Lung (tissue), 12 donors: ENCODE measurements around the gene HOATZ. TPM values are rescaled to one million over a fixed set of nuclear protein-coding genes. Genes with fewer than 3 reads are reported as not detected.

Source experiments
- ATAC-seq: fragments of 200-7000 bp; cut with Tn5 transposase; one replicate; pipeline ENCODE4 v1.9.1; 2020; ENCODE audit warnings: moderate number of reproducible peaks; ENCODE audit not compliant: insufficient read depth, low FRiP score
- DNase-seq, 3 donors: peaks; one replicate each; pipeline ENCODE4 v3.0.0-alpha.2; 2013 to 2017
- H3K27ac ChIP-seq, 2 donors: one replicate each; pipeline ENCODE4 v1.5.1; 2013; ENCODE audit warnings: mild to moderate bottlenecking in 2 of 2, moderate library complexity in 2 of 2, control low read depth in 1 of 2, inconsistent platforms in 1 of 2, low read depth in 1 of 2, low read length in 1 of 2
- H3K27me3 ChIP-seq, 3 donors: one replicate each; pipeline ENCODE4 v1.5.1; 2013; ENCODE audit warnings: low read length in 2 of 3; ENCODE audit not compliant: control insufficient read depth in 3 of 3, insufficient read depth in 3 of 3
- H3K36me3 ChIP-seq, 4 donors: one replicate each; pipeline ENCODE4 v1.5.1; 2013; ENCODE audit warnings: low read length in 4 of 4, mild to moderate bottlenecking in 1 of 4, moderate library complexity in 1 of 4; ENCODE audit not compliant: control insufficient read depth in 4 of 4, insufficient read depth in 4 of 4
- H3K4me1 ChIP-seq, 5 donors: one replicate each; pipeline ENCODE4 v1.5.1; 2013; ENCODE audit warnings: low read length in 5 of 5, mild to moderate bottlenecking in 2 of 5, moderate library complexity in 1 of 5; ENCODE audit not compliant: control insufficient read depth in 5 of 5, insufficient read depth in 5 of 5
- H3K4me3 ChIP-seq: one replicate; pipeline ENCODE4 v1.5.1; 2013; ENCODE audit warnings: mild to moderate bottlenecking, control low read depth, moderate library complexity
- H3K9ac ChIP-seq, 2 donors: one replicate each; pipeline ENCODE4 v1.5.1; 2013; ENCODE audit warnings: low read length in 2 of 2, control low read depth in 1 of 2; ENCODE audit not compliant: insufficient read depth in 1 of 2
- H3K9me3 ChIP-seq, 4 donors: one replicate each; pipeline ENCODE4 v1.5.1; 2013; ENCODE audit warnings: low read length in 3 of 4, mild to moderate bottlenecking in 1 of 4, moderate library complexity in 1 of 4; ENCODE audit not compliant: control insufficient read depth in 4 of 4, insufficient read depth in 3 of 4
- WGBS, 2 donors: extraction: QIAGEN DNeasy Blood & Tissue Kit; methylation state at CpG; one replicate each; pipeline ENCODE4 v1.1.7; 2013; 5-methylcytosine and 5-hydroxymethylcytosine counted together
- polyA plus RNA-seq, 2 donors: library from polyadenylated mRNA; stranded (reverse); fragments of 200-250 nt; gene quantifications; one replicate each; pipeline ENCODE4 v1.2.1, GENCODE V29; 2013
- total RNA-seq, 2 donors: library from RNA; depleted of rRNA in 1 of 2; stranded (reverse); fragments of >200 nt in 1 of 2; gene quantifications; one replicate each; pipeline ENCODE4 v1.2.1, GENCODE V29; 2014 to 2021
- TF ChIP-seq, protein P1 (sequence below): IDR thresholded peaks from 2 replicates; pipeline ENCODE4 v1.5.1; 2012; ENCODE audit warnings: mild to moderate bottlenecking; ENCODE audit errors: control extremely low read depth, extremely low read depth
- donor health status: control.
- donor health status: control.
- donor health status: Bipolar disorder and iron deficiency.
- donor health status: healthy.
- donor health status: DM: yes; HTN: yes; CAD: no.

The HOATZ gene
- total and polyA plus RNA-seq, 4 donors, result 23.6 to 42.9 (median 29.0) TPM

DNA sequence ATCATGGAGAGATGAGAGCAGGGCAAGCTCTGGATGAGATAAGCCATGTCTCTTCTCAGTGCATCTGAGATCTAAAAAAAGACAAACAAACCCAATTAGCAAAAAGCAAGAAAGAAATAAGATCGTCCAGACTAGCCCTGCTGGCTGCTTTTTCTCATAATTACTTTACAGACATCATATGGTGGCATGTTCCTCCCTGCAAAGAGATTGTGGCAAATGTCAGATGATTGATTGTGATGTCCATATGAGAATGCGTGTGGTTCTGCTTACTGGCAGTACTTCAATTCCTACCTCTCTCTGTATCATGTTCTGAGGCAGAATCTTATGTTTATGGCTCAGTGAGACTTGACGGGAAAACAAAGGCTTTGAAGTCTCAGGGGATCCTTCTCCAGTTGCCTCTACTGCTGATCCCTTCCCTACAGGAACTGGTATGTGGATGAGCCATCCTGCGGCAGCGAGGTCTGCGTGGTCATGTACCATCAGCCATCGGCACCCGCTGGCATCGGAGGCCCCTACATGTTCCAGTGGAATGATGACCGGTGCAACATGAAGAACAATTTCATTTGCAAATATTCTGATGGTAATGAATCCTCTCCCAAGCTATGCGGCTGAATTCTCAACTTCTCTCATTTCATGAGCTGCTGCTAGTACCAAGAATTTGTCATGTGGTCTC, 34.8 kb downstream of the HOATZ start:
- ATAC-seq, result no peak
- no peak overlapping the region for H3K9ac ChIP-seq
- H3K4me3 ChIP-seq, result no peak overlapping the region
- H3K27ac ChIP-seq, result no peak overlapping the region
- 92 to 93% methylated on average over 11 of the region's 11 CpGs for WGBS, 2 donors
- H3K36me3 ChIP-seq, result peaks cover 0 to 8% (median 5%) of the 10 kb centered on the region in 4 donors
- no peak for DNase-seq
- H3K9me3 ChIP-seq, result no peaks in the 10 kb centered on the region
- TF ChIP-seq, protein P1, sequence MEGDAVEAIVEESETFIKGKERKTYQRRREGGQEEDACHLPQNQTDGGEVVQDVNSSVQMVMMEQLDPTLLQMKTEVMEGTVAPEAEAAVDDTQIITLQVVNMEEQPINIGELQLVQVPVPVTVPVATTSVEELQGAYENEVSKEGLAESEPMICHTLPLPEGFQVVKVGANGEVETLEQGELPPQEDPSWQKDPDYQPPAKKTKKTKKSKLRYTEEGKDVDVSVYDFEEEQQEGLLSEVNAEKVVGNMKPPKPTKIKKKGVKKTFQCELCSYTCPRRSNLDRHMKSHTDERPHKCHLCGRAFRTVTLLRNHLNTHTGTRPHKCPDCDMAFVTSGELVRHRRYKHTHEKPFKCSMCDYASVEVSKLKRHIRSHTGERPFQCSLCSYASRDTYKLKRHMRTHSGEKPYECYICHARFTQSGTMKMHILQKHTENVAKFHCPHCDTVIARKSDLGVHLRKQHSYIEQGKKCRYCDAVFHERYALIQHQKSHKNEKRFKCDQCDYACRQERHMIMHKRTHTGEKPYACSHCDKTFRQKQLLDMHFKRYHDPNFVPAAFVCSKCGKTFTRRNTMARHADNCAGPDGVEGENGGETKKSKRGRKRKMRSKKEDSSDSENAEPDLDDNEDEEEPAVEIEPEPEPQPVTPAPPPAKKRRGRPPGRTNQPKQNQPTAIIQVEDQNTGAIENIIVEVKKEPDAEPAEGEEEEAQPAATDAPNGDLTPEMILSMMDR, result no peak
- H3K27me3 ChIP-seq, result no peaks in the 10 kb centered on the region
- H3K4me1 ChIP-seq, result no peaks in the 10 kb centered on the region

DNA sequence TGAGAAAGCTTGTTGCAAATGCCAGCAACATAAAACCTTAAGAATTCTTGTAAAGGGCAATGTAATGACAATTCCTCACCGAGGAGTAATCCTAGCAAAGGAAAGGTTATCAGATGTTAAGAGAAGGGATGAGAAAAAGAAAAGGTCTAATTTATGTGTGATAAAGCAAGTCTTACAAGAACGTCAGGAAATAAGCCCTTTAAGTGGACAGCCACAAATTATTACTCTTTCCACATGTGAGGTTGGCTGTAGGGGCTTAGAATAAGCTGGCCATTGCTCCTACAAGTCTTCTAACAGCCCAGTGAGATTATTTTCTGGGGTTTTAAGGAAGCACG, 35.3 kb downstream of the HOATZ start:
- no peaks in the 10 kb centered on the region for H3K27me3 ChIP-seq
- DNase-seq (no peak), ATAC-seq (no peak)
- H3K27ac ChIP-seq, result no peak overlapping the region
- peaks cover 0 to 7% (median 5%) of the 10 kb centered on the region in 4 donors for H3K36me3 ChIP-seq
- WGBS, 2 donors, result 74 to 81% methylated on average over 3 of the region's 3 CpGs
- H3K9ac ChIP-seq, result no peak overlapping the region
- H3K4me1 ChIP-seq, result no peaks in the 10 kb centered on the region
- TF ChIP-seq, protein P1, result no peak
- H3K4me3 ChIP-seq, result no peak overlapping the region
- H3K9me3 ChIP-seq, result no peaks in the 10 kb centered on the region

DNA sequence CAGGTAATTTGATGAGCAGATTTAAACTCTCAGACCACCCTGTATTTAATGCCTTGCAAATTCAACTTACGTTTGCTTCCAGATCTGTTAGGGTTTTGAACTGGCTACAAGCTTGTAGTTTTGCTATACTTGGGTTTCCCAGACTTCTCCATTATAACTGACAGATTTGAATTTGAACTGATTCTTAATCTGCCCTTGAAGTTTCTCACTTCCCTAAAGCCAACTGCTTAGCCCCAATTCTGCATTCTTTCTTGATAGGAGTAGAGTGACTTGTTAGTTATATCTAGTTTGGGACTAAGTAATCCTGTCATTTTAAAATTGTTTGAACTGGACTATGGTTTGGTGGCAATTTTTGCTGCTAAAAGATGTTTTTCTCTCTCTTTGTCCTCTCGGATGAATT, 35.7 kb downstream of the HOATZ start:
- 84 to 90% methylated on average over 2 of the region's 2 CpGs for WGBS, 2 donors
- Histone ChIP-seq H3K9me3 (no peaks in the 10 kb centered on the region), H3K27ac (no peak overlapping the region), H3K4me1 (no peaks in the 10 kb centered on the region), H3K27me3 (no peaks in the 10 kb centered on the region), H3K4me3 (no peak overlapping the region), H3K9ac (no peak overlapping the region), H3K36me3 (peaks cover 0 to 7% (median 4%) of the 10 kb centered on the region in 4 donors)
- DNase-seq (no peak), ATAC-seq (no peak)
- TF ChIP-seq, protein P1, result no peak

DNA sequence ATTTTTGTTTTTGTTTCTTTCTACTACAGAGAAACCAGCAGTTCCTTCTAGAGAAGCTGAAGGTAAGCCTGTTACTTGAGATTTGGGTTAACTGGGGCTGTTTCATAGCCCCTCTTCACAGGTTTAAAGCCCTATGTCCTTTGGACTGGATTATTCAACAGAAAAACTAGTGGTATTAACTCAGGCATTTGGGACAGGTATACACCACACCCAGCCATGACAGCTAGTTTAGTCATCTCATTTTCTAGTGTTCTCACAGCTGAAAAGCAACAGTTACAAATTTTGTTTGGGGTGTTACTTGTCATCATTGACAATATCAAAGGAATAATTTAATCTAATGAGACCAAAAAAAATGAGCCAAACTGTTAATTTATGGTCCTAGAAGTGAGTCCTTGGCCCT, 40.0 kb downstream of the HOATZ start:
- H3K9ac ChIP-seq, result no peak overlapping the region

More for the DNA sequence above, 40.0 kb downstream of the HOATZ start:
- H3K4me3 ChIP-seq, result no peak overlapping the region
- TF ChIP-seq, protein P1, result no peak
- peaks cover 0 to 7% (median 0%) of the 10 kb centered on the region in 4 donors for H3K36me3 ChIP-seq
- DNase-seq (no peak), ATAC-seq (no peak)
- no peaks in the 10 kb centered on the region for H3K27me3 ChIP-seq
- H3K27ac ChIP-seq, result no peak overlapping the region
- peaks cover 0 to 3% (median 0%) of the 10 kb centered on the region in 4 donors for H3K9me3 ChIP-seq
- H3K4me1 ChIP-seq, result no peaks in the 10 kb centered on the region
